ENCODE data around the gene HRH1. TPM values are rescaled to one million over a fixed set of nuclear protein-coding genes. Genes with fewer than 3 reads are reported as not detected.

The HRH1 gene
- total RNA-seq, 1 donor from 2014 or later: 2.1 TPM

DNA sequence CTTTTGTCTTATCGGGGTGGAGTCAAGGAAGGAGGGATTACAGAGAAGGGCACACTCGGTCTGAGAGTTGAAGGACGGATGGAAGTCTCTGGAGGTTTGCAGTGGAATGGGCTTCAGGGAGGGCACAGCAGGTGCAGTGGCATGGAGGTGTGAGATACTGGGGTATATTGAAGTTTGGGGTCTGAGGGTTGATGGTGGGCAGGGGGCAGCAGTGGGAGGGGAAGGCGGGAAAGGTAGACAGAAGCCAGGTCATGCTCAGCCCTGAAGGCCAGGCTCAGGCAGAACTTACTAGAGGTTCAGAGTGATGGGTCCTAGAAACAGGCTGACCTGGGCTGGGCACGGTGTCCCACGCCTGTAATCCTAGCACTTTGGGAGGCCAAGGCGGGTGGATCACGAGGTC is 52.7 kb downstream of the HRH1 start:
- Histone ChIP-seq H3K4me1 (ENCODE audit: insufficient read depth, low read length) (peaks cover 34% of the 10 kb centered on the region), H3K79me2 (ENCODE audit: insufficient read depth, low read length) (peaks cover 68% of the 10 kb centered on the region), H3K36me3 (ENCODE audit: insufficient read depth, low read length) (no peaks in the 10 kb centered on the region), H3K27ac (ENCODE audit: low read depth, low read length) (no peak overlapping the region), H2AFZ (ENCODE audit: low read depth, low read length) (no peak overlapping the region), H3K9ac (ENCODE audit: low read length) (no peak overlapping the region), H3K4me3 (ENCODE audit: insufficient read depth, low read depth, low read length) (no peak overlapping the region), H3K9me3 (ENCODE audit: insufficient read depth, low read depth, low read length) (no peaks in the 10 kb centered on the region), H3K4me2 (ENCODE audit: low read length) (no peak overlapping the region), H3K27me3 (ENCODE audit: insufficient read depth, low read length) (no peaks in the 10 kb centered on the region), H4K20me1 (ENCODE audit: insufficient read depth, low read length) (no peaks in the 10 kb centered on the region)
- H3K9me3 Mint-ChIP-seq (ENCODE audit: unreplicated experiment): no peaks in the 10 kb centered on the region
- H3K27ac Mint-ChIP-seq (ENCODE audit: unreplicated experiment): no peak overlapping the region
- no peaks in the 10 kb centered on the region for H3K27me3 Mint-ChIP-seq (ENCODE audit: low read depth, unreplicated experiment)
- TF ChIP-seq EZH2 (IDR thresholded peaks at IDR 0.05; ENCODE audit: insufficient read depth, low read length): no peak
- TF ChIP-seq, protein P1, sequence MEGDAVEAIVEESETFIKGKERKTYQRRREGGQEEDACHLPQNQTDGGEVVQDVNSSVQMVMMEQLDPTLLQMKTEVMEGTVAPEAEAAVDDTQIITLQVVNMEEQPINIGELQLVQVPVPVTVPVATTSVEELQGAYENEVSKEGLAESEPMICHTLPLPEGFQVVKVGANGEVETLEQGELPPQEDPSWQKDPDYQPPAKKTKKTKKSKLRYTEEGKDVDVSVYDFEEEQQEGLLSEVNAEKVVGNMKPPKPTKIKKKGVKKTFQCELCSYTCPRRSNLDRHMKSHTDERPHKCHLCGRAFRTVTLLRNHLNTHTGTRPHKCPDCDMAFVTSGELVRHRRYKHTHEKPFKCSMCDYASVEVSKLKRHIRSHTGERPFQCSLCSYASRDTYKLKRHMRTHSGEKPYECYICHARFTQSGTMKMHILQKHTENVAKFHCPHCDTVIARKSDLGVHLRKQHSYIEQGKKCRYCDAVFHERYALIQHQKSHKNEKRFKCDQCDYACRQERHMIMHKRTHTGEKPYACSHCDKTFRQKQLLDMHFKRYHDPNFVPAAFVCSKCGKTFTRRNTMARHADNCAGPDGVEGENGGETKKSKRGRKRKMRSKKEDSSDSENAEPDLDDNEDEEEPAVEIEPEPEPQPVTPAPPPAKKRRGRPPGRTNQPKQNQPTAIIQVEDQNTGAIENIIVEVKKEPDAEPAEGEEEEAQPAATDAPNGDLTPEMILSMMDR (IDR thresholded peaks at IDR 0.05; ENCODE audit: insufficient read depth, low read depth, low read length): no peak
- H3K36me3 Mint-ChIP-seq (ENCODE audit: low read depth, unreplicated experiment): no peaks in the 10 kb centered on the region
- H3K4me1 Mint-ChIP-seq (ENCODE audit: low read depth, unreplicated experiment): peaks cover 25% of the 10 kb centered on the region
- FAIRE-seq: no peak
- no peak for DNase-seq (ENCODE audit: low read depth)
- H3K4me3 Mint-ChIP-seq (ENCODE audit: unreplicated experiment): no peak overlapping the region

DNA sequence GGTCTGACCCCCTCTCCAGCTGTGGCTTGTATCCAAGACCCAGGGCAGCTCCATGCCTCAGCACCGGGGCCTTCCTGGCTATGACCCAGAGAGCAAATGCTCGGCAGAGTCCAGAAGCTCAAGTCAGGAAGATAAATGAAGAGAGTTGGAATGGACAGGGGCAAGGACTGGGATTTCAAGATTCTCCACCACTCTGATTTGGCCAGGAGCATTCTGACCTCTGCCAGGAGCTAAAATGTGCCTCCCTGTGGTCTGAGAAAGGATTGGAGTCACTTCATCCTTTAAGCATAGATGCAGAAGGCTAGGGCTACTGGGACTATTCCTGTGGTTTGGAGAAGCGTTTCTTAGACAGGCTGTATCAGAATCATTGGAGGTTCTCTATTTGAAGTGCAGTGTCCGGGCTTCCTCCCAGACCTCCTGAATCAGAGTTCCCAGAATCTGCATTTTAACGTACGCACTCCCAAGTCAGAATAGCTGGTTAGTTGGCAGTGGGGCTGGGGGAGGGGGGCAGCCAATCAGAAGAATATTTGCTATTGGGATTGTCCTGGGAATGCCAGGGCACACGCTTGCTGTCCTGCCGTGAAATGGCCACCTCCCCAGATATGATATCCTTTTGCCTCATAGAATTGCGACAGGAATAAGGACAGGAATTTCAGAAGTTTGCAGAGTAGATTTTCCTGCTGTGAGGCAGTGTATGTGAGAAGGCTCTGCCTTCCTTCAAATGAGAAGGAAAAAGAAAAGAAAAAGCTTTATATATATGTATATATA is 57.4 kb downstream of the HRH1 start:
- FAIRE-seq (no peak), DNase-seq (ENCODE audit: low read depth) (peak; percentile 65)
- no peaks in the 10 kb centered on the region for H3K9me3 ChIP-seq (ENCODE audit: insufficient read depth, low read depth, low read length)
- Mint-ChIP-seq H3K27me3 (ENCODE audit: low read depth, unreplicated experiment) (no peaks in the 10 kb centered on the region), H3K4me3 (ENCODE audit: unreplicated experiment) (no peak overlapping the region), H3K27ac (ENCODE audit: unreplicated experiment) (peak overlapping the region; percentile 29), H3K36me3 (ENCODE audit: low read depth, unreplicated experiment) (no peaks in the 10 kb centered on the region), H3K4me1 (ENCODE audit: low read depth, unreplicated experiment) (peaks cover 38% of the 10 kb centered on the region), H3K9me3 (ENCODE audit: unreplicated experiment) (no peaks in the 10 kb centered on the region)
- TF ChIP-seq, protein P1 (IDR thresholded peaks at IDR 0.05; ENCODE audit: insufficient read depth, low read depth, low read length): peak; percentile 13
- no peak for TF ChIP-seq EZH2 (IDR thresholded peaks at IDR 0.05; ENCODE audit: insufficient read depth, low read length)
- no peaks in the 10 kb centered on the region for H3K27me3 ChIP-seq (ENCODE audit: insufficient read depth, low read length)
- H3K27ac ChIP-seq (ENCODE audit: low read depth, low read length): peak overlapping the region; percentile 77
- H3K9ac ChIP-seq (ENCODE audit: low read length): peak overlapping the region; percentile 63
- peaks cover 71% of the 10 kb centered on the region for H3K79me2 ChIP-seq (ENCODE audit: insufficient read depth, low read length)
- H3K36me3 ChIP-seq (ENCODE audit: insufficient read depth, low read length): peaks cover 3% of the 10 kb centered on the region
- peaks cover 31% of the 10 kb centered on the region for H3K4me1 ChIP-seq (ENCODE audit: insufficient read depth, low read length)
- H2AFZ ChIP-seq (ENCODE audit: low read depth, low read length): no peak overlapping the region
- H3K4me2 ChIP-seq (ENCODE audit: low read length): peak overlapping the region; percentile 74
- H3K4me3 ChIP-seq (ENCODE audit: insufficient read depth, low read depth, low read length): no peak overlapping the region
- H4K20me1 ChIP-seq (ENCODE audit: insufficient read depth, low read length): peaks cover 6% of the 10 kb centered on the region

DNA sequence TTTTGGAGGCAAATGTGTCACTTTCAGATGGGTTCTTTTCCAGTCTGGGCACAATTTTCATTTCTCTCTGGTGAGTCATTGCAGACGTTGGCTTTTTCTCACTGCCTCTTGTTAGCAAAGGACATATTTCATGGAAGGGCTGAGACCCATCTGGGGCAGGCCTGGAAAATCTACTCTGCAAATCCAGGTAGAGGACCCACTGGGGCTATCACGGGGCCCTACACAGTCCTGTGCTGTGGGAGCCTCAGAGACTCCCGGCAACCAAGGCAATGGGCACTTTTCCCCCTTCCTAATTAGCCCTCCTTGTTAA is 58.0 kb downstream of the HRH1 start:
- no peak for FAIRE-seq
- peaks cover 3% of the 10 kb centered on the region for H3K36me3 ChIP-seq (ENCODE audit: insufficient read depth, low read length)
- no peak overlapping the region for H3K27ac Mint-ChIP-seq (ENCODE audit: unreplicated experiment)
- no peak overlapping the region for H3K4me3 Mint-ChIP-seq (ENCODE audit: unreplicated experiment)
- H4K20me1 ChIP-seq (ENCODE audit: insufficient read depth, low read length): peaks cover 6% of the 10 kb centered on the region
- H3K4me2 ChIP-seq (ENCODE audit: low read length): peak overlapping the region; percentile 74
- H3K9ac ChIP-seq (ENCODE audit: low read length): peak overlapping the region; percentile 43
- H3K36me3 Mint-ChIP-seq (ENCODE audit: low read depth, unreplicated experiment): no peaks in the 10 kb centered on the region
- H3K4me3 ChIP-seq (ENCODE audit: insufficient read depth, low read depth, low read length): no peak overlapping the region
- H3K4me1 Mint-ChIP-seq (ENCODE audit: low read depth, unreplicated experiment): peaks cover 38% of the 10 kb centered on the region
- TF ChIP-seq, protein P1 (IDR thresholded peaks at IDR 0.05; ENCODE audit: insufficient read depth, low read depth, low read length): no peak
- TF ChIP-seq EZH2 (IDR thresholded peaks at IDR 0.05; ENCODE audit: insufficient read depth, low read length): no peak
- H2AFZ ChIP-seq (ENCODE audit: low read depth, low read length): no peak overlapping the region
- H3K4me1 ChIP-seq (ENCODE audit: insufficient read depth, low read length): peaks cover 31% of the 10 kb centered on the region
- peak; percentile 73 for DNase-seq (ENCODE audit: low read depth)
- H3K27me3 ChIP-seq (ENCODE audit: insufficient read depth, low read length): no peaks in the 10 kb centered on the region
- no peaks in the 10 kb centered on the region for H3K27me3 Mint-ChIP-seq (ENCODE audit: low read depth, unreplicated experiment)
- peaks cover 69% of the 10 kb centered on the region for H3K79me2 ChIP-seq (ENCODE audit: insufficient read depth, low read length)
- peak overlapping the region; percentile 77 for H3K27ac ChIP-seq (ENCODE audit: low read depth, low read length)
- H3K9me3 ChIP-seq (ENCODE audit: insufficient read depth, low read depth, low read length): no peaks in the 10 kb centered on the region
- H3K9me3 Mint-ChIP-seq (ENCODE audit: unreplicated experiment): no peaks in the 10 kb centered on the region

Data from astrocyte (in vitro differentiated cells and primary cell).